ENCODE measurements around the gene RNF157. TPM values are rescaled to one million over a fixed set of nuclear protein-coding genes. Genes with fewer than 3 reads are reported as not detected.

Gene RNF157
- total and polyA plus RNA-seq, 2 of the 13 experiments (the other 11 are each of a cell fraction or from before 2014, with no cell fraction given), result 0.44 to 1.5 TPM

DNA sequence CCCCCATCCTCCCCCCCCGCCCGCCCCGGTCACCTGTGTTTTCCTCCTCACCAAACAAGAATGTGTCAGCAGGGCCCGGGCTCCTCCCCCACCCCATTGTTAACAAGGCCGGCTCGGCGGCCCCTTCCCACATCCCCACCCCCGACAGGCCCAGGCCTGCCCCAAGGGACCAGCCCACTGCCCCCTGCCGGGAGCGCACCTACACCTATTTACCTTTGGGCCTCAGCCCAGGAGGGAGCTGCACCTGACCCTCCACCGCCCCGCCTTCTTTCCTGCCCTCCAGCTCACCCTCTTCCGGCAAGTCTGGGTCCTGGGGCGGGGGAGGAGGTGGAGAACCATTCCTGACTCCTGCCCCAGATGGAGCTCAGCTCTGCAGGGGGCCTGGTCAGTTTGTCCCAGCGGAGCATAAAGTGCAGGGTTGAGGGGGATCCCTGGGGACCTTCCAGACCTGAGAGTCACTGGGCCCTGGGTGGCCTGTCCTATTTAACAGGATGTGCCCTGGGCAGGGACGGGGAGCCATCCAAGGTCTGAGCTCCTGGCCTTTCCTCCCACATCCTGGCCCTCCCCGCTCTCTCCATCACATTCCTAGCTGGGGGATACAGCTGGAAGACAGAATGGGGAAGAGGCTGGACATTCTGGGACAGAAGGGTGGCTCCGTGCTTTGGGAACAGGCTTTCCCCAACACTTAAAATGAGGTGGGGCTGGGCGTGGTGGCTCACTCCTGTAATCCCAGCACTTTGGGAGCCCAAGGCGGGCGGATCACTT, 107.5 kb downstream of the RNF157 start (continued):
- TF ChIP-seq, protein P1, sequence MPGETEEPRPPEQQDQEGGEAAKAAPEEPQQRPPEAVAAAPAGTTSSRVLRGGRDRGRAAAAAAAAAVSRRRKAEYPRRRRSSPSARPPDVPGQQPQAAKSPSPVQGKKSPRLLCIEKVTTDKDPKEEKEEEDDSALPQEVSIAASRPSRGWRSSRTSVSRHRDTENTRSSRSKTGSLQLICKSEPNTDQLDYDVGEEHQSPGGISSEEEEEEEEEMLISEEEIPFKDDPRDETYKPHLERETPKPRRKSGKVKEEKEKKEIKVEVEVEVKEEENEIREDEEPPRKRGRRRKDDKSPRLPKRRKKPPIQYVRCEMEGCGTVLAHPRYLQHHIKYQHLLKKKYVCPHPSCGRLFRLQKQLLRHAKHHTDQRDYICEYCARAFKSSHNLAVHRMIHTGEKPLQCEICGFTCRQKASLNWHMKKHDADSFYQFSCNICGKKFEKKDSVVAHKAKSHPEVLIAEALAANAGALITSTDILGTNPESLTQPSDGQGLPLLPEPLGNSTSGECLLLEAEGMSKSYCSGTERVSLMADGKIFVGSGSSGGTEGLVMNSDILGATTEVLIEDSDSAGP (CRISPR knock-in tag; IDR thresholded peaks at IDR 0.05; ENCODE audit: borderline replicate concordance), result no peak; the same call in 1 of the 2 replicates
- no peak for TF ChIP-seq HNRNPH1 (optimal IDR thresholded peaks at IDR 0.05; ENCODE audit: low read depth, low read length)
- TF ChIP-seq SOX13 (IDR thresholded peaks at IDR 0.05), result no peak
- TF ChIP-seq SOX13 (CRISPR knock-in tag; conservative IDR thresholded peaks at IDR 0.05 in 1 of 2, IDR thresholded peaks at IDR 0.05 in 1 of 2), result peak in 1 of 2 experiments; percentile 53; a peak in 2 of 4 replicates
- TF ChIP-seq ZNF292 (CRISPR knock-in tag; IDR thresholded peaks at IDR 0.05; ENCODE audit: borderline replicate concordance, low read depth), result no peak
- TF ChIP-seq RFX1 (IDR thresholded peaks at IDR 0.05), result no peak
- TF ChIP-seq MYC (CRISPR knock-in tag; IDR thresholded peaks at IDR 0.05; ENCODE audit: borderline replicate concordance), result no peak
- no peak for TF ChIP-seq NFATC3 (CRISPR knock-in tag; IDR thresholded peaks at IDR 0.05)
- TF ChIP-seq ZNF350 (CRISPR knock-in tag; IDR thresholded peaks at IDR 0.05; ENCODE audit: borderline replicate concordance, low read depth), result peak; percentile 66; the same call in 1 of the 2 replicates
- no peak for TF ChIP-seq SSRP1 (CRISPR knock-in tag; IDR thresholded peaks at IDR 0.05)
- TF ChIP-seq ZNF557 (CRISPR knock-in tag; IDR thresholded peaks at IDR 0.05), result no peak
- TF ChIP-seq, protein P2, sequence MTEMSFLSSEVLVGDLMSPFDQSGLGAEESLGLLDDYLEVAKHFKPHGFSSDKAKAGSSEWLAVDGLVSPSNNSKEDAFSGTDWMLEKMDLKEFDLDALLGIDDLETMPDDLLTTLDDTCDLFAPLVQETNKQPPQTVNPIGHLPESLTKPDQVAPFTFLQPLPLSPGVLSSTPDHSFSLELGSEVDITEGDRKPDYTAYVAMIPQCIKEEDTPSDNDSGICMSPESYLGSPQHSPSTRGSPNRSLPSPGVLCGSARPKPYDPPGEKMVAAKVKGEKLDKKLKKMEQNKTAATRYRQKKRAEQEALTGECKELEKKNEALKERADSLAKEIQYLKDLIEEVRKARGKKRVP (CRISPR knock-in tag; IDR thresholded peaks at IDR 0.05), result no peak
- no peak for TF ChIP-seq ZNF30 (CRISPR knock-in tag; IDR thresholded peaks at IDR 0.05)
- TF ChIP-seq CBX2 (IDR thresholded peaks at IDR 0.05; ENCODE audit: low read depth, low read length), result no peak
- TF ChIP-seq CBX2 (CRISPR knock-in tag; IDR thresholded peaks at IDR 0.05; ENCODE audit: low read depth), result no peak
- TF ChIP-seq, protein P3, sequence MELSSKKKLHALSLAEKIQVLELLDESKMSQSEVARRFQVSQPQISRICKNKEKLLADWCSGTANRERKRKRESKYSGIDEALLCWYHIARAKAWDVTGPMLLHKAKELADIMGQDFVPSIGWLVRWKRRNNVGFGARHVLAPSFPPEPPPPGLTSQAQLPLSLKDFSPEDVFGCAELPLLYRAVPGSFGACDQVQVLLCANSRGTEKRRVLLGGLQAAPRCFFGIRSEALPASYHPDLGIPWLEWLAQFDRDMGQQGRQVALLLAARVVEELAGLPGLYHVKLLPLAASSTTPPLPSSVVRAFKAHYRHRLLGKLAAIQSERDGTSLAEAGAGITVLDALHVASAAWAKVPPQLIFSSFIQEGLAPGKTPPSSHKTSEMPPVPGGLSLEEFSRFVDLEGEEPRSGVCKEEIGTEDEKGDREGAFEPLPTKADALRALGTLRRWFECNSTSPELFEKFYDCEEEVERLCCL (CRISPR knock-in tag; IDR thresholded peaks at IDR 0.05; ENCODE audit: borderline replicate concordance), result no peak
- TF ChIP-seq ZNF619 (CRISPR knock-in tag; IDR thresholded peaks at IDR 0.05), result no peak
- no peak for TF ChIP-seq ZNF256 (CRISPR knock-in tag; conservative IDR thresholded peaks at IDR 0.05)
- 0 out of 2 replicates have a peak, but pooled peaks have one; percentile 30 for TF ChIP-seq ZNF567 (CRISPR knock-in tag; IDR thresholded peaks at IDR 0.05; ENCODE audit: borderline replicate concordance)
- TF ChIP-seq, protein P4, sequence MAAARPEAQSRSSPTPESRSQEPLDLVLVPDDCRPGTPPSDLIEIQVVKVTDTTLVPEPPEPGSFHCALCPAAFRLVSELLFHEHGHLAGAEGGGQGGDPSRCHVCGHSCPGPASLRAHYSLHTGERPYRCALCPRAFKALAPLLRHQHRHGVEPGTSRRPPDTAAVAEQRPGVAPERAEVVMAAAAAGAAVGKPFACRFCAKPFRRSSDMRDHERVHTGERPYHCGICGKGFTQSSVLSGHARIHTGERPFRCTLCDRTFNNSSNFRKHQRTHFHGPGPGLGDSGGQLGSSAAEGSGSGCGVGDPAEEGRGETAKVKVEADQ (CRISPR knock-in tag; IDR thresholded peaks at IDR 0.05; ENCODE audit: borderline replicate concordance), result no peak
- TF ChIP-seq SIN3A (IDR thresholded peaks at IDR 0.05; ENCODE audit: borderline replicate concordance, low read depth, low read length), result no peak
- TF ChIP-seq, protein P5, sequence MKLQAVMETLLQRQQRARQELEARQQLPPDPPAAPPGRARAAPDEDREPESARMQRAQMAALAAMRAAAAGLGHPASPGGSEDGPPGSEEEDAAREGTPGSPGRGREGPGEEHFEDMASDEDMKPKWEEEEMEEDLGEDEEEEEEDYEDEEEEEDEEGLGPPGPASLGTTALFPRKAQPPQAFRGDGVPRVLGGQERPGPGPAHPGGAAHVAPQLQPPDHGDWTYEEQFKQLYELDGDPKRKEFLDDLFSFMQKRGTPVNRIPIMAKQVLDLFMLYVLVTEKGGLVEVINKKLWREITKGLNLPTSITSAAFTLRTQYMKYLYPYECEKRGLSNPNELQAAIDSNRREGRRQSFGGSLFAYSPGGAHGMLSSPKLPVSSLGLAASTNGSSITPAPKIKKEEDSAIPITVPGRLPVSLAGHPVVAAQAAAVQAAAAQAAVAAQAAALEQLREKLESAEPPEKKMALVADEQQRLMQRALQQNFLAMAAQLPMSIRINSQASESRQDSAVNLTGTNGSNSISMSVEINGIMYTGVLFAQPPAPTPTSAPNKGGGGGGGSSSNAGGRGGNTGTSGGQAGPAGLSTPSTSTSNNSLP (IDR thresholded peaks at IDR 0.05; ENCODE audit: low read depth, low read length), result no peak
- TF ChIP-seq ZSCAN12 (CRISPR knock-in tag; IDR thresholded peaks at IDR 0.05), result no peak
- no peak; the same call in 1 of the 2 replicates for TF ChIP-seq ZFP41 (CRISPR knock-in tag; IDR thresholded peaks at IDR 0.05; ENCODE audit: borderline replicate concordance)
